GM19324 (cell line): ENCODE measurements around the gene TBC1D10B.

Experiments used
- ATAC-seq: cut with Tn5 transposase; IDR thresholded peaks from one replicate; pipeline ENCODE4 v1.9.1; 2021; ENCODE audit warnings: mild to moderate bottlenecking, moderate library complexity; ENCODE audit not compliant: unreplicated experiment, low FRiP score

The TBC1D10B gene

DNA sequence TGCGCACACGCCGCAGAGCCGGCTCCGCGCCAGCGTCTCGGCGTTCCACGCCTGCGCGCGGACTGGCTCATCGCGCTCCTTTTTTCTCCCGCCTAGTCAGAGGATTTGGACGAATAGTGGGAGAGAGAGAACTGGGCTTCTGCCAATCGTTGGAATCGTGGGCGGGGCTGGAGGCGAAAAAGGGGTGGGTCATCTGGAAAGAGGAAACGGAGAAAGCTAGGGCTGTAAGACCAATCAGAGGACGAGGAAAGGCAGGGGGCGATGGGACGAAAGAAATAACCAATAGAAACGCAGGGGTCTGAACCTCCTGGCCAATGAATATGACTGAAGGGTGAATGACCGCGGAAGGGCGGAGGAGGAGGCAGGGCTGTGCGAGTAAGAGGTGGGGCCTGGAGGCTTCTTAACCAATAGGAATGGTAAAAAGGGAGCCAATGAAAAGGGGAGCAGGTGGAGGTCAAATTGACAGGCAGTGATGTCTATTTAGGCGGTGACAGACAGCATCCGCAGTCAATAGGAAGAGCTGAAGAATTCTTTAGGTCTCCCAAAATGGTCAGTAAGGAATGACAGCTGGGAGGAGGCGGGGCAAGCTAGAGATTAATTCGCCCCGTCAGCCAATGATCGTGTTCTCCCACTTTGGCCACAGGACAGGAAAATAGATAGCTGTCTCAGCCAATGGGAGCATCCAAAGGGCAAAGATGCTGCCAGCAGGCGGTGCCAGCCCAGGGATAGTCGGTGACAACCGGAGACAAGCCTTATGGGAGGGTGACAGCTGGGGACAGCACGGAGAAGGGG lies at the start of gene TBC1D10B:
Gene TBC1D10B (minus strand): TSS at position 39 of the 792 bp plus-strand sequence. CDS start 311 bp downstream, outside the sequence.
- peak; percentile 76 for ATAC-seq

DNA sequence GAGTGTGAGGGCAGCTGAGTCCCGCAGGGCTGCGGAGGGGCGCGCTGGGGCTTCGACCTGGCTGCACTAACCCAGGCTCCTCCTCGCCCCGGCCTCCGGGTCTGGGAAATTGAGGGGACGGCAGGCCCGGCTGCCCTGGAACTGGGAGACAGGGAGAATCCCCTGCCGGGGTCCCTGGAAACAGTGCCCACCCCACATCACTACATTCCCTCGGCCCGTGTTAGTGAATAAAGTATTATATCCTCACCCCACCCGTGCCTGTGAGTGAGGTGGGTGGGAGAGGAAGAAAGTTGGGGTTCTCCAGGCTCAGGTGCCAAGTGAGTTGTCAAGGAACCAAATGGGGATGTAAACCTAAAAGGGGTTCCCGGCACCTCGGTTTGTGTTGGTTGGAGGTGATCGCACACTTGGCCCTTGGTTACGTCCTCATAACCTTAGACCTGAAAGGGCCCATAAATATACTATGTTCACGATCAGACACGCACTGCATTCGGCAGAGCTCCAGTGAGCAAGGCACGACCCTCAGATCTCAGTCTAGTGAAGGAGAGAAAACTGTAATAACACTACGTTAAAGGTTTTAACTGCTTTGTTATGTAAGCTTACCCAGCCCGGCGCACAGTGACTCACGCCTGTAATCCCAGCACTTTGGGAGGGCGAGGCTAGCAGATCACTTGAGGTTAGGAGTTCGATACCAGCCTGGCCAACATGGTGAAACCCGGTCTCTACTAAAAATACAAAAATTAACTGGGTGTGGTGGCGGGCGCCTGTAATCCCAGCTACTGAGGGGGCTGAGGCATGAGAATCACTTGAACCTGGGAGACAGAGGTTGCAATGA lies 48.3 kb upstream of the TBC1D10B start:
- no peak for ATAC-seq

GRCh38 chr16:30417529-30418349 lies 47.4 kb upstream of the TBC1D10B start:
- peak; percentile 83 for ATAC-seq

DNA sequence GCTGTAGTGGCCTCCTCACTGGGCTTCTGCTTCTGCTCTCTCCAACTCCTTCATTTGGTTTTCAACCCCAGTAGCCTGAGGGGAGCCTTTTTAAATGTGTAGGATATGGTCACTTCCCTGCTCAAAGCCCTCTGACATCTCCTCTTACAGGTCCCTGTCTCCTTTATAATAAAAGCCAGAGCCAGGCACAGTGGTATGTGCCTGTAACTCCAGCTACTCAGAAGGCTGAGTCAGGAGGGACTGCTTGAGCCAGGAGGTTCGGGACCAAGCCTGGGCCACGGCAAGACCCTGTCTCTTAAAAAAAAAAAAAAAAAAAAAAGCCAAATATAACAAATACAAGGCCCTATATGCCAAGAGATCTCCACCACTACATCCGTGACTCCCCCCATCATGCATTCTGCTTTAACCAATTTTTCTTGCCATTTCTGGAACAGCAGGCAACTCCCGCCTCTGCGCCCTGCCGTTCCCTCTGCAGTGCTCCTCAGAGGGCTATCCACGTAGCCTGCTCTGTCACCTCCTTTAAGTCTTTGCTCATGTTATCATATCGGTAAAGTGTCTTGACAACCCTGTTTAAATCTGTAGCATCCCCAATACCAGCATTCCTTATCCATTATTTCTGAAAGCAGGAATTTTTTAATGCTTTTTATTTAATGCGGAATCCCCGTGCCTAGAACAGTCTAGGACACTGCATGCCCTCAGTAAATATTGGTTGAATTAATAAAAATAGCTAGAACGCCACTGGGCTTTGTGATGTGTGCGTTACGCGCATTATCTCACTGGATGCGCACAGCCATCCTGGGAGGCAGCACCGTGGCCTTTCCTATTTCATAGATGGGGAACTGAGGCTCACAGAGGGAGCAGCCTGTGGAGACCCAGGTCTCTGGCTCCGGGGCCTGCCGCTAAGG lies 46.6 kb upstream of the TBC1D10B start:
- ATAC-seq: no peak

GRCh38 chr16:30416047-30416603 lies 45.8 kb upstream of the TBC1D10B start:
- ATAC-seq: no peak

DNA sequence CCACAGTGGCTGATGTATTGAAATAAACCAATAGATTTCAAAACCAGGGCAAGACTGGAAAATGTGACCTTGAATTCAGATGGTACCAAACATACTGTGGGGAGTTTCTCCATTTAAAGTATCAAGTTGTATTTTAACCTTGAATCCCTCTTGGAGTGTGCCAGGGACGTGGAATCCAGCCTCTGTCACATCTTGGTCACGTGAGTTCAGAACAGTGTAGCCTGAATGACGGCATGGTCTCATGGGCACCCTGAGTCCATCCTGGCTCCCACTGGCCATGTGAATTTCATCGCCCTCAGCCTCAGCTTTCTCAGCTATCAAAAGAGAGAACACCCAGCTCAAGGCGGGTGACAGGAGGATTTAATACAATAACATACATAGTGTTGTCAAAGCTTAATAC lies 43.9 kb upstream of the TBC1D10B start:
- ATAC-seq: no peak

GRCh38 chr16:30413112-30413806 lies 43.0 kb upstream of the TBC1D10B start:
- ATAC-seq: no peak

- ATAC-seq: no peak
Observed at GRCh38 chr16:30409125-30410060, 39.1 kb upstream of the TBC1D10B start.

- no peak for ATAC-seq
Observed at GRCh38 chr16:30407804-30408534, 37.7 kb upstream of the TBC1D10B start.

DNA sequence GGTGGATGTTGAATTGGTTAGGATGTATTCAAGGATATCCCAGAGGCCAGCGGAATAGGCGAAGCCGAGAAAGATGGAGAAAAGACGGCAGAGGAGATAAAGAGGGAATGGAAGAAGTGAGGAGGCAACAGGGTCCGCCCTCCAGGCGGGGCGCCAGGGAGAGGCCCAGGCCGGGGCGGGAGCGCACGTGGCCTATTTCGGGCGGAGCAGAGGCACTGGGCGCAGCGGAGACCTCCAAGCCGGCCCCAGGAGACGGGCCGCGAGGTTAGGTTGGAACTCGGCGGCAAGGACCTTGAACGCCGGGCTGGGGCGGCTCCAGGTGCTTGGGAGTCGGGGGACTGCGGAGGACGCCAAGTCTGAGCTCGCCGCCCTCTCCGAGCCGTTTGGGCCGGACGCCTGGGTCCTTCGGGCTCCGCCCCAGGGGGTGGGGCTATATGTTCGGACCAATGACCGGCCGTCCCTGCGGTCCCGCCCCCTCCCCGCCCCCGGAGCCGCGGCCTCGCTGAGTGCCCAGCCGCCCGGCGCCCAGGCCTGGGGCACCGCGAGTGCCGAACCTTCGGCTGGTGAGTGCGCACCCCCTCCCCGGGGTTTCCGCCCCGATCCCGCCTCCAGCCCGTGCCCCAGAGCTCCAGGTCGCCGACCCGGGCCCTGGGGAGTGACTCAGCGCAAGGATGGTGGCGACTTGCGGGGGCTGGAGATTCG lies 37.0 kb upstream of the TBC1D10B start, which contains the start of gene ZNF771:
Gene ZNF771 (plus strand): TSS at position 505 of the 702 bp plus-strand sequence. CDS start 448 bp downstream, outside the sequence.
- peak; percentile 85 for ATAC-seq

DNA sequence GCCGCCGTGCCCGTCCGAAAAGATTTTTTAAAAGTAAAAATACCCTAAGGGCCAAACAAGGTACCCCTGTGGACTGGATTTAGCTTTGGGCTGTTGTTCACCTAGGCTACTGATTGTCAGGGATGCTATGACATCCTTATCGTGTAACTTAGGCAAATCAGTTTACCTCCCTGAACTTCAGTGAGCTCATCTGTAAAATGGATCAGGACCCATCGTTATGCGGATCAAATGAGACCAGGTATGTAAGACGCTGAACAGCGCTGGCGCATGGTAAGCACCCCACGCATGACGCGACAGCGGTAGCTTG lies 36.5 kb upstream of the TBC1D10B start:
- ATAC-seq: peak; percentile 7

- no peak for ATAC-seq
Observed at GRCh38 chr16:30401768-30402425, 31.6 kb upstream of the TBC1D10B start.

- no peak for ATAC-seq
Observed at GRCh38 chr16:30399435-30400186, 29.3 kb upstream of the TBC1D10B start.

- ATAC-seq: no peak
Observed at GRCh38 chr16:30398661-30399434, 28.6 kb upstream of the TBC1D10B start.
